ENCODE measurements around the gene ASPSCR1. TPM values are rescaled to one million over a fixed set of nuclear protein-coding genes. Genes with fewer than 3 reads are reported as not detected.

ASPSCR1 gene
- total RNA-seq = 10 to 100 TPM; 34.4 to 35.1 TPM

GRCh38 chr17:81977211-81977808, at the start of gene ASPSCR1:
ASPSCR1 (plus strand) TSS chr17:81977629; CDS start chr17:81977647, 18 bp downstream.
- POLR2A ChIA-PET = interaction anchor here (1.0 to 3.0 kb wide), 3 partner anchors 9 to 46 kb away, joined by 3 to 31 read pairs (median 7); partner anchors contain the start of genes CENPX and LRRC45
- DNase-seq (peak; percentile 98), ATAC-seq (ENCODE audit: low read depth) (peak; percentile 72)
- Mint-ChIP-seq H3K4me1 (peaks cover 28% of the 10 kb centered on the region), H3K4me3 (peak within 1 kb of the TSS; percentile 97), H3K36me3 (peaks cover 11% of the 10 kb centered on the region), H3K27ac (peak within 1 kb of the TSS; percentile 99), H3K27me3 (peaks cover 10% of the 10 kb centered on the region), H3K9me3 (no peaks in the 10 kb centered on the region)

GRCh38 chr17:81927653-81928543, 49.5 kb upstream of the ASPSCR1 start, which contains the start of gene MAFG:
MAFG (minus strand) TSS chr17:81927735; CDS start chr17:81923185, 4,550 bp downstream.
- peaks cover 16% of the 10 kb centered on the region for H3K4me1 Mint-ChIP-seq
- H3K27ac Mint-ChIP-seq = peak within 1 kb of the TSS; percentile 88
- DNase-seq = peak; percentile 97
- H3K36me3 Mint-ChIP-seq = no peaks in the 10 kb centered on the region
- POLR2A ChIA-PET = interaction anchor here (0.5 to 3.7 kb wide), 13 partner anchors 10 to 244 kb away, joined by 3 to 20 read pairs (median 4); partner anchors contain the start of genes ALYREF, ANAPC11, ARHGDIA and ARL16
- peak; percentile 72 for ATAC-seq (ENCODE audit: low read depth)
- no peaks in the 10 kb centered on the region for H3K27me3 Mint-ChIP-seq
- H3K4me3 Mint-ChIP-seq = peak within 1 kb of the TSS; percentile 91
- H3K9me3 Mint-ChIP-seq = no peaks in the 10 kb centered on the region

- Mint-ChIP-seq H3K36me3 (no peaks in the 10 kb centered on the region), H3K27me3 (no peaks in the 10 kb centered on the region), H3K4me3 (peak overlapping the region; percentile 67), H3K27ac (no peak overlapping the region), H3K9me3 (no peaks in the 10 kb centered on the region), H3K4me1 (peaks cover 20% of the 10 kb centered on the region)
- DNase-seq (no peak), ATAC-seq (ENCODE audit: low read depth) (no peak)
- POLR2A ChIA-PET = interaction anchor here (0.9 to 3.7 kb wide), 6 partner anchors 9 to 245 kb away, joined by 3 to 20 read pairs (median 6); partner anchors contain the start of genes ALYREF, ANAPC11, ARHGDIA and ARL16
Observed at GRCh38 chr17:81928544-81929252, 48.7 kb upstream of the ASPSCR1 start.

- DNase-seq (no peak), ATAC-seq (ENCODE audit: low read depth) (no peak)
- Mint-ChIP-seq H3K4me1 (peaks cover 22% of the 10 kb centered on the region), H3K9me3 (no peaks in the 10 kb centered on the region), H3K36me3 (no peaks in the 10 kb centered on the region), H3K4me3 (peak overlapping the region; percentile 51), H3K27me3 (no peaks in the 10 kb centered on the region), H3K27ac (no peak overlapping the region)
- POLR2A ChIA-PET = interaction anchor here (3.4 to 3.7 kb wide), 2 partner anchors 12 to 37 kb away, joined by 15 to 20 read pairs; partner anchors contain the start of genes ALYREF and ANAPC11
Observed at GRCh38 chr17:81929253-81930141, 47.9 kb upstream of the ASPSCR1 start.

- Mint-ChIP-seq H3K27ac (no peak overlapping the region), H3K4me3 (no peak overlapping the region), H3K36me3 (no peaks in the 10 kb centered on the region), H3K9me3 (no peaks in the 10 kb centered on the region), H3K4me1 (peaks cover 19% of the 10 kb centered on the region), H3K27me3 (no peaks in the 10 kb centered on the region)
- POLR2A ChIA-PET = interaction anchor here (0.5 to 1.5 kb wide), 3 partner anchors 32 to 200 kb away, joined by 3 to 4 read pairs (median 3); partner anchors contain the start of gene ARHGDIA
- DNase-seq (no peak), ATAC-seq (ENCODE audit: low read depth) (no peak)
Observed at GRCh38 chr17:81930142-81931125, 47.0 kb upstream of the ASPSCR1 start.

GRCh38 chr17:81931189-81931556, 46.3 kb upstream of the ASPSCR1 start:
- peaks cover 19% of the 10 kb centered on the region for H3K4me1 Mint-ChIP-seq

GRCh38 chr17:81931557-81932332, 45.7 kb upstream of the ASPSCR1 start:
- Mint-ChIP-seq H3K27ac (no peak overlapping the region), H3K9me3 (no peaks in the 10 kb centered on the region), H3K36me3 (no peaks in the 10 kb centered on the region), H3K4me3 (no peak overlapping the region), H3K4me1 (peaks cover 15% of the 10 kb centered on the region), H3K27me3 (no peaks in the 10 kb centered on the region)
- DNase-seq = no peak
- no peak for ATAC-seq (ENCODE audit: low read depth)
- POLR2A ChIA-PET = interaction anchor here (1.5 kb wide), 1 partner anchor 61 kb away, joined by 4 read pairs; the partner anchor contains the start of gene ARHGDIA

More at GRCh38 chr17:81931189-81931556, 46.3 kb upstream of the ASPSCR1 start:
- H3K27ac Mint-ChIP-seq = no peak overlapping the region
- H3K27me3 Mint-ChIP-seq = no peaks in the 10 kb centered on the region
- H3K9me3 Mint-ChIP-seq = no peaks in the 10 kb centered on the region
- no peak for DNase-seq
- POLR2A ChIA-PET = interaction anchor here (1.5 kb wide), 1 partner anchor 61 kb away, joined by 4 read pairs; the partner anchor contains the start of gene ARHGDIA
- no peak overlapping the region for H3K4me3 Mint-ChIP-seq
- no peaks in the 10 kb centered on the region for H3K36me3 Mint-ChIP-seq
- ATAC-seq (ENCODE audit: low read depth) = no peak

- Mint-ChIP-seq H3K36me3 (no peaks in the 10 kb centered on the region), H3K27me3 (no peaks in the 10 kb centered on the region), H3K4me1 (peaks cover 15% of the 10 kb centered on the region), H3K9me3 (no peaks in the 10 kb centered on the region), H3K4me3 (no peak overlapping the region), H3K27ac (no peak overlapping the region)
- no peak for ATAC-seq (ENCODE audit: low read depth)
- POLR2A ChIA-PET = no interaction called here
- no peak for DNase-seq
Observed at GRCh38 chr17:81932333-81932983, 45.0 kb upstream of the ASPSCR1 start.

- no peaks in the 10 kb centered on the region for H3K27me3 Mint-ChIP-seq
- peaks cover 21% of the 10 kb centered on the region for H3K4me1 Mint-ChIP-seq
- no peak for DNase-seq
- H3K9me3 Mint-ChIP-seq = no peaks in the 10 kb centered on the region
- no peak overlapping the region for H3K27ac Mint-ChIP-seq
- POLR2A ChIA-PET = no interaction called here
- ATAC-seq (ENCODE audit: low read depth) = no peak
- no peaks in the 10 kb centered on the region for H3K36me3 Mint-ChIP-seq
- no peak overlapping the region for H3K4me3 Mint-ChIP-seq
Observed at GRCh38 chr17:81933178-81933699, 44.2 kb upstream of the ASPSCR1 start.

GRCh38 chr17:81934098-81934757, 43.2 kb upstream of the ASPSCR1 start:
- Mint-ChIP-seq H3K9me3 (no peaks in the 10 kb centered on the region), H3K27me3 (no peaks in the 10 kb centered on the region), H3K4me3 (no peak overlapping the region), H3K4me1 (peaks cover 19% of the 10 kb centered on the region), H3K27ac (no peak overlapping the region), H3K36me3 (no peaks in the 10 kb centered on the region)
- no peak for DNase-seq
- POLR2A ChIA-PET = interaction anchor here (0.6 kb wide), 1 partner anchor 223 kb away, joined by 5 read pairs; no protein-coding TSS in a partner anchor
- ATAC-seq (ENCODE audit: low read depth) = no peak
